ENCODE results near the gene WAPL.

Gene WAPL

DNA sequence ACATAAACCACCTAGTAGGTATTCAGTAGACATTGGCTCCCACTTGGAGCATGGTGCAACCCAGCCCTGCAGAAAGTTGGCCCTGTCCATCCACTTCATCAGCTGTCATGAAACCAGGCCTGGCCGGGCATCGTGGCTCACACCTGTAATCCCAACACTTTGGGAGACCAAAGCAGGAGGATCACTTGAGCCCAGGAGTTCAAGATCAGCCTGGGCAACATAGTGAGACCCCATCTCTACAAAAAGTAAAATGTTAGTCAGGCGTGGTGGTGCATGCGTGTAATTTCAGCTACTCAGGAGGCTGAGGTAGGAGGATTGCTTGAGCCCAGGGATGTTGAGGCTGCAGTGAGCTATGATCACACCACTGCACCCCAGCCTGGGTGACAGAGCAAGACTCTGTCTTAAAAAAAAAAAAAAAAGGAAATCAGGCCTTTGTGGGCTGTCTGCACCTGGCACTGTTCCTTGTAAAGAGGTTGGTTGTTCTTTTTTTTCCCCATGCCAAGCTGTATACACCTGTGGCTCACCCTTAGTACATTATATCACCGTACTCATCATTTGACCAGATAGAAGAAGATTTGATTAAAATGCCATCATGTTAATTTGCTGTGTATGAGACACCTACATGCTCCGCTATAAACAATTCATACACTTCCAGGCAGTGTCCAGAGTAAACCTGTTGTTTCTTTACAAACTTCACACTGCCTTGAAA is 109.6 kb downstream of the WAPL start:
- no peak for DNase-seq (ENCODE audit: low read depth, low spot score)

GRCh38 chr10:86411281-86411841 is 110.2 kb downstream of the WAPL start:
- DNase-seq (ENCODE audit: low read depth, low spot score): no peak

DNA sequence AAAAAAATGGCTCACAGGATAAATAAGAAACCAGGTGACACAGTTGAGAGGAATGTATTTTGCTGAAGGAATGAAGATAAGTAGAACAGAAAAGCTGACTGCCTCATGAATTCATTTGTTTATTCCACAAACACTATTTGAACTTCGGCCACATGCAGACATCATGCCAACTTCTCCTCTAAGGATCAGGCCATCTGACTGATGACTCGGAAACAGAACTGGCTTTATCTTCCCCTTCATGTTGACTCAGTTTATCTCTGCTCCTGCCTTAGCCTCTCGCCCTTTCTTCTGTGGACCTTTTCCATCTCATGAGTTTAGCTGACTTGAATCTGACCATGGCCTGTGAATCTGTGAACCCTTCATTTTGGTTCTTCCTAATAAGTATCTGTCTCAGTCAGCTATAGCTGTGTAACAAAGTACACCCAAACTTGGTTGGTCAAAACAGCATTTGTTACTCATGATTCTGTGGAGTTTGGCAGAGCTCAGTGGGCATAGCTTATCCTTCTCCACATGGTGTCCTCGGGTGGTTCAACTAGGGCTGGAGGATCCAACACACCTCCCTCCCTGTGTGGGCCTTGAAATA is 111.0 kb downstream of the WAPL start:
- no peak for DNase-seq (ENCODE audit: low read depth, low spot score)

- DNase-seq (ENCODE audit: low read depth, low spot score): no peak
These were observed 112.4 kb downstream of the WAPL start for GRCh38 chr10:86409183-86409582.

DNA sequence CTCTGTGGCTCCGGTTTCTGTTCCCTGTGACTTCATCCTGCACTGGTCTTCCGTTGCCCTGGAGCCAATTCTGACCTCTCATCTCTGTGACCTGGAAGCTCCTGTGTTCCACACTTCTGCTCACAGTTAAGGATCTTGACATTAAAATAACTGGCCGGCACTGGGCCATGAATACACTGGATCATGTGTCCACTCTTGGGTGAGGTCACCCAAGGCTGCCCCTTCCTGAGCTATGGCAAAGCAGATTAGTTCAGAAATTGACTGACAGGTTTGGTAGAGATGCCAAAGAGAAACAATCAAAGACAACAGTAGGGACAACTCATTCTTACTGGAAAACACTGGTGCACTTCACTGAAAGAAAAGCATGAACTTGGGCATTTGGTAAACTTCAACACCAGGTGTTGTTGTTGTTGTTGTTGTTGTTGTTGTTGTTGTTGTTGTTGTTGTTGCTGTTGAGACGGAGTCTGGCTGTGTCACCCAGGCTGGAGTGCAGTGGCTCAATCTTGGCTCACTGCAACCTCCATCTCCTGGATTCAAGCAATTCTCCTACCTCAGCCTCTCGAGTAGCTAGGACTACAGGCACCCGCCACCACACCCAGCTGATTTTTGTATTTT is 118.3 kb downstream of the WAPL start:
- DNase-seq (ENCODE audit: low read depth, low spot score): no peak

- peak; percentile 17 for DNase-seq (ENCODE audit: low read depth, low spot score)
These were observed 119.2 kb downstream of the WAPL start for GRCh38 chr10:86402283-86402941.

DNA sequence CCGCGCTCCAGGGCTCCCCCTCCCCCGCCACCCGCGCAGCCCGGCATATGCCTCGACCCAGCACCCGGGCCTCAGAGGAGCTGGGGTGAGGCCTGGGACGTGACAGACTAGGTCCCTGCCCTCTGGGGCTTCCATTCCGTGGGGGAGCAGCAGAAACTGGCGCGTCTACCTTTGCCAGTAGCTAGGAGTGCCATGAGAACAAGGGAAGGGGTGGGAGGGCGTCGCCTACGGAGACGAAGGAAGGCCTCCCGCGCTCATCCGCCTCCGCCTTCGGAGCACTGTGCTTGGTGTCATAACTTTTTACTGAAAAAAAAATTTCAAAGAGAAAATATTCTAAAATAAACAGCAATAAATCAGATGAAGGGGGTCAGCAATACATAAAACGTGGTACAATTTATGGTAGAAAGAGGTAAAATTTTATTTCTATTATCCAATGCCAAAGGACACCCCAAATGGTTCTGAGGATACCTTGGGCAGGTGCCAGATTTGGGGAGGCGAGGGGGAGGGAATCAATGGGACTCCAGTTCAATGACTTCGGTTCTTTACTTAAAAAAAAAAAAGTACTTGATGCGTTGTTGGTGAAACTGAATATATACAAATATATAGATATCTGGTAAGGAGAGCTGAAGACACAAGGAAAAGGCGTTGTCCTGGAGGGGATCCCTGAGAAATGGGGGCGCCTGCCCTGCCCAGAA is 119.9 kb downstream of the WAPL start:
- peak; percentile 36 for DNase-seq (ENCODE audit: low read depth, low spot score)

DNA sequence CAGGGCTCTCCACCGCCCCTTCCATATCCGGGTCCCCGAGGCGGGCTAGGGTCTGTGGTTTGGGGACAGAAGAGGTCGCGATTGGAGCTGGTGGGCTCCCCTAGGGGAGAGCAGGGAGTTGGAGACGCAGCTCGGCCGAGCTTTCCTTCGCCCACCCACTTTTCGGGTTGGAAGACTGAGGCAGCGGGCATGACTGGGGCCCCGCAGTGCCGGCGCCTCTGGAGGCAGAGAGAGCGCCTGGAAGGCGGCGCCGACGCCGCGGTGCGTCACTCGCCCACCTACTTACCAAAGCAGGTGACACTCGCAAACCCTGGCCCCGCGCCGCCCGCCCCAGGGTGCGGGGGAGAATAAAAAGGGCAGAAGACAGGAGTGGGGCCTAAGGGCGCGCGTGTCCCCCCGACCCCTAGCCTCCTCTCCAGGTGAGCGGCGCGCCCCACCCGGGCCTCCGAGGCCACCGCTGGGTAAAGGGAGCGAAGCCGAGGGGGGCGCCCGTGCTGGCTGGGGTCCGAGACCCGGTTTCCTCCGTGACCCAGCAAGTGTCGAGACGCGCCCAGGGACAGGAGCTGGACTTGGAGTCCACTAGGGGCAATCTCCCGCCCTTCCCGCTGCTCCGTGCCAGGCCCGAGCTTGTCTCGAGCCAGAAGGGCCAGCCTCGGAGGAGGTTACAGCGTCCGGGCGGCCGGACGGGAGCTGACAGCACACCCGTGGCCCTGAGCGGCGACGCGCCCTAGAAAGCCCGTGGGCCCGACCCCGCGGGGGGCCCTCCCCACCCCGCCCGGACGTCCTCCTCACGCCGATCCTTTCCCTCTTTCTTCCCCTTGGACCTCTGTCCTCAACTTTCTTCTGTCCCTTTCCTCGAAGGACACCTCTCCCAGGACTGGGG is 120.6 kb downstream of the WAPL start:
- peak; percentile 43 for DNase-seq (ENCODE audit: low read depth, low spot score)

DNA sequence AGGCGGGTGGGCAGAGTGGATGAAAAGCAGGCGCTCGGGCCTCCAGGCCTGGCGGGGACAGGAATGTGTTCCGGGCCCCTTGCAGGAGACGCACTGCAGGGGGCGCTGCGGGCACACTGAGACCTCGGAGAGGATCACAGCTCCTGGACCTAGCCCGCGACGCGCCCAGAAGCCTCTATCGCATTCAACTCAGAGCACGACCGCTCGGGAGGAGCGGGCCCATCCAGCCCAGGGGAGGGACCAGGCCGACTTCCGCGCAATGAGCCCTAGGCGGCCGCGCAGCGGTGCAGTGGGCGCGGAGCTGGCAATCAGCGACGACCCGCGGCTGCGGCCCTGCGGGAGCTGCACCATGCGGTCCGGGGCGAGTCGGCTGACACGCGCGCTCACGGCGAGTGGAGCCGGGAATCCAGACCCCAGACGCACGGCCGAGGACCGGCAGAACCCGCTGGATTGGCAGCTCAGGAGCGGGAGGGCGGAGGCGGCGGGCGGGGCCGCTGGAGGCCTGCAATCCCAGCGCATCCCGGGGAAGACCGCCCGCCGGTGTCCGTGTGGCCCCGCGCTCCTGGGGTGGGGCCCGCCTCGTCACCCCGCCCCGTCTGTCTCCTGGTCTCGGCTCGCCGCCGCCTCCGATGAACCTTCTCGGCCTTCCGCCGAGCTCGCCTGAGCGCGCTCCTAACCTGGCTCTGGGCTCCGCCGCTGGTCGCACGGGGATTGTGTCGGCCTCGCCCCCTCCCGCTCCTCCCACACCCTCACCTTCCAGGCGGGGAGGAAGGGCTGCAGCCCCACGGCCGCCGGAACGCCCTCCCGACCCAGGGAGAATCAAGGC is 121.5 kb downstream of the WAPL start:
- DNase-seq (ENCODE audit: low read depth, low spot score): peak; percentile 98

DNA sequence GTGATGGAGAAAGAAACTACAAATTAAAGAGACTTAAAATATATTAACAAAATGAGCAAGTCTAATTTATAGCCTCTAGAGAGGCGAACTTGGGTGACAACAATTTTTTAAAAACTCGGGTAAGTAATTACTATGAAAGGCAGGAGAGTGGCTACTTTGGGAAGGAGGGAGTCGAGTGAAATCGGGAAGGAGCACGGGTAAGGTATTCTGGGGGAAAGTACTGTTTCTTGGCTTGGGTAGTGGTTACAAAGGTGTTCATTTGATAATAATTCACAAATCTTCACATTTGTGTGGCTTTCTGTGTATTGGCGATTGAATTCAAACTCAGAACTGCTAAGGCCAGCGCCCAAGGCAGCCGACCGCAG is 122.1 kb downstream of the WAPL start:
- DNase-seq (ENCODE audit: low read depth, low spot score): no peak

GRCh38 chr10:86397120-86397519 is 124.5 kb downstream of the WAPL start:
- no peak for DNase-seq (ENCODE audit: low read depth, low spot score)

DNA sequence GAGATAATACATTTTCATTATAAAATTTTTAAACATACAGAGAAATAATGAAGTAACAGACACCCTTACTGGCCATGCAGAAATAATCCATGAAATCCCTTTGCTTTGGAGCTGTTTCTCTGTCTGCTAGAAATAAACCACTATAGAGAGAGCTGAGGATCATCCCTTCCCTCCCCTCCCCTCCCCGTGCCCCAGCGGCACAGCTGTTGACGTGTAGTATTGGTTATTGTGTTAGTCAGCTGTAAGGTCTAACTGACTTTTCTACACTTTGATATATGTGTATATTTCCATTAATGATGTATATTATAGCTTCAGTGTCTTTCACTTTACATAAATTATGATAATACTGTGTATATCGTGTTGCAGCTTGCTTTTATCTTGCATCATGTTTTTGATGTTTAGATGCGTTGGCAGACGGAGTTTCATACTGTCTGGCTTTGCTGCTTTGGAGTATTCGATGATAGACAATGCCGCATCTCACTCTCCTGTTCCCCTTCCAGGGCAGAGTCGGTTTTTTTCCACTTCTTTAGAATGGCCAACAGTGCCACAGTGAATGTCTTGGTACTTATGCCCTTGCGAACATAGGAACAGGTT is 127.6 kb downstream of the WAPL start:
- DNase-seq (ENCODE audit: low read depth, low spot score): no peak

GRCh38 chr10:86393362-86393761 is 128.2 kb downstream of the WAPL start:
- DNase-seq (ENCODE audit: low read depth, low spot score): no peak

DNA sequence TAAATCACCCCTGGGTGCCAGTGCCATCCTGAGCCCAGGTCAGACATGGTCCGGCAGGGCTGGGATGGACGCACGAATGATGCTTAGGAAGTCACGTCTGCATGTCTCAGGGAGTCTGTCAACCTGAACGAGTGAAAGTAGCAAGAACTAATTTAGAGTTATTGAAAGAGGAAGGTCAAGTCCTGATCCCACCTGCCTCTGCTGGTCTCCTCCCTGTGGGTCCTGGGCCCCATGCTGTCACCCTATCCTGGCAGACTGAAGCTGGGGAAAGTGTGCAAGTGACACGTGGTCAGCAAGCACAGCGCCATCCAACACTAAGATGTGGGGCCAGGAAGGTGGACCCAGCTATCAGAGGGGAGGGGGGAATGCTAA is 128.9 kb downstream of the WAPL start:
- DNase-seq (ENCODE audit: low read depth, low spot score): no peak

DNA sequence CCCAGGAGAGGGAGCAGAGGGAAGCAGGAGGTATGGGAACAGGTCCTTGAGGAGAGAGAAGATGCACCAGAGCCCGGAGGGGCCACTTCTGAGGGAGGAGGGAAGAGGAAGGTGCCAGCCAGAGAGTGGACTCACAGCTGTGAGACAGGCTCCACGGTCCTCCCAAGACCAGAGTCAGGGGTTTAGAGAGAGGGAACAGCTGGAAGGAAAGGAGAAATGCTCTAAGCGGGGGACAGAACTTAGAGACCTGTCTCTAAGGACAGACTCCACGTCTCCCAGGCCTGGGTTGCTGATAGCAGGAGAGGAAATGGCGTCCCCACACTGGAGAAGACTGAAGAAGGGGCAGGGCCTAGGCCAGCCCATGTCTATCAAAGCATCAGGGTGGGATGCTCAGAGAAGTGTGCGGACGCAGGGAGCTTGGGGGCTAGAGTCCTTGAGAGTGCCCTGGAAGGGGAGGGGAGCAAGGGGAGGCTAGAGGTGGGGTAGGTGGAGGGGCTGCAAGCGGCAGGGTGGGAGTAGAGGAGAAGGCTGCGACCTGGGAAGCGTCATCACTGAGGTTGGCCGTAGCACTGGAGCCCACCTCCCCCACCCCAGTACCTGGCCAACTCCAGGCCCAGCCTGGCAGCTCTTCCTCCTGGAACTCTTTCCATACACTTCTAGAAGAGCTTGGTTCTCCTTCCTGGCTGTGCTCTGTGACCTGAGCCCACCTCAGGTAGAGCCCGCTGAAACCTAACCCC is 129.4 kb downstream of the WAPL start:
- no peak for DNase-seq (ENCODE audit: low read depth, low spot score)

- no peak for DNase-seq (ENCODE audit: low read depth, low spot score)
These were observed 130.3 kb downstream of the WAPL start for GRCh38 chr10:86391236-86391840.

- no peak for DNase-seq (ENCODE audit: low read depth, low spot score)
These were observed 131.1 kb downstream of the WAPL start for GRCh38 chr10:86390337-86391120.
